Sigmoid colon (tissue), 4 donors: ENCODE measurements around the gene HYKK.

Experiments
- CTCF ChIP-seq, 4 experiments: fragments of 450-650 bp in 3 of 4; fragments of 200-600 bp in 1 of 4; IDR thresholded peaks; one replicate each; pipeline ENCODE4 v1.5.1; 2016 to 2019; ENCODE audit warnings: antibody characterized with exemption in 4 of 4, mild to moderate bottlenecking in 3 of 4, moderate library complexity in 2 of 4
- POLR2AphosphoS5 ChIP-seq, 4 donors: sonication (generic); formaldehyde crosslinking; IDR thresholded peaks; one replicate each; pipeline ENCODE4 v1.6.1; 2017; ENCODE audit warnings: antibody characterized with exemption in 4 of 4

GRCh38 chr15:78550194-78550593, 42.8 kb downstream of the HYKK start:
- TF ChIP-seq CTCF (IDR thresholded peaks at IDR 0.05): no peak
- TF ChIP-seq POLR2AphosphoS5 (IDR thresholded peaks at IDR 0.05): no peak
